HG03432 (cell line): ENCODE data around the gene CDK11A.

Experiments
- ATAC-seq: cut with Tn5 transposase; IDR thresholded peaks from one replicate; pipeline ENCODE4 v1.9.1; 2021; ENCODE audit warnings: mild to moderate bottlenecking, moderate library complexity; ENCODE audit not compliant: unreplicated experiment

CDK11A gene

DNA sequence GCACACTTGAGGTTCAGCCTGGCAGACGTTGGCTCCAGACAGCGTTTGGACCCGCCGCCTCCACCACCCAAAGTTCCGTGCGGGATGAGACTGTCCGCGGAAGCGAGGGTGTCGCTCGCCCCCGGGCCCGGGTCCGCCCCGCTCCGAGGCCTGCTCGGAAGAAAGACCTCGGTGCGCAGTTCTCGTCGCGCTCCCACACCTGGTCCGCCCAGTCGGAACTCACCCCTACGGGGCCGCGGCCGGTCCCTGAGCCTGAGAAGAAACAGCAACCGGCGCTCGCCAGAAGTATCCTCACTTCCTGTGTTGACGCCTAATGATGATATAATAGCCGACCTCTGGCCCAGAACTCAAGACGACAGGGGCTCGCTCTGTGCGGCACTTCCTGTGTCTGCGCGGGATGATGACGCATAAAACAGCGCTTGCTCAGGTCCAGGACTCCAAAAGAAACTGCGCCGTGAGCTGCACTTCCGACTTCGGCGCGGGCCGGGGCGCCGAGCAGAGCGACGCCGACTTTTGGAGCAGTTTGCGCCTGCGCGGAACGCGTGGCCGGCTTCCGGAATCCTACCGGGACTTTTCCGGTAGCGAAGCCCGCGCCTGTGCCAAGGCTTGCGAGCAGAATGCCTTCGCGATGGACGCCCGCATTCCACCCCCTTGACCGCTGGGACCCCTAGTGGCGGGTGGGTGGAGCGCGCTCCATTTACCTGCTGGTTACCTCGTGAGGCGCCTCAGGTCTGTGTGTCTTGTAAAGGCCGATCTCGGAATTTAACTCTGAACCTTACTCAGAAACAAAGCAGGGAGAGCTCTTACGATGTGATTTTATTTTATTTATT lies at the start of gene CDK11A:
CDK11A (minus strand) TSS at position 323 of the 830 bp plus-strand sequence. CDS start 1,539 bp downstream, outside the sequence.
- peak; percentile 92 for ATAC-seq

DNA sequence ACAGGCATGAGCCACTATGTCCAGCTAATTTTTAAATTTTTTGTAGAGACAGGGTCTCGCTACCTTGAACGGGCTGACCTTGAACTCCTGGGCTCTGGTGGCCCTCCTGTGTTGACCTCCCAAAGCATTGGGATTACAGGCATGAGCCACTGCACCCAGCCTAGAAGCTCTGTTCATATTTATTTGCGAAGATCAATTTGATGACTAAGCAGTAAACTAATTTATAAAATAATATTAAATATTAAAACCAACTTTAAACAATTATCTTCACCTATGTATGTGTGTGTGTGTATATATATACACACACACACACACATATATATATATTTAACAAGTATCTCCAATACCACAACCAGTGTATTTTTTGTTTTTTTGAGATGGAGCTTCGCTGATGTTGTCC lies 49.7 kb upstream of the CDK11A start:
- ATAC-seq = no peak

DNA sequence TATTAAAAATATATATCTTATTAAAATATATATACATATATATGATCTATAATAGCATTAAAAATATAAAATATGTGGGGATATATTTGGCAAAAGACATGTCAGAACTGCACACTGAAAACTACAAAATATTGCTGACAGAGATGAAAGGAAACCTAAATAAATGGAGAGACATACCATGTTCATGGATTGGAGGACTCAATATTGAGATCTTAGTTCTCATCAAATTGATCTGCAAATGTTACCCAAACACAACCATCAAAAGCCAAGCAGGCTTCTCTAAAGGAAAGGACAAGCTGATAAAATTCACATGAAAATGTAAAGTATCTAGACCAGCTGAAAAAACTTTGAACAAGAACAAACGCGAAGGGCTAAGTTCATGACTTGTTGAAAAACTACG lies 46.9 kb upstream of the CDK11A start:
- no peak for ATAC-seq

DNA sequence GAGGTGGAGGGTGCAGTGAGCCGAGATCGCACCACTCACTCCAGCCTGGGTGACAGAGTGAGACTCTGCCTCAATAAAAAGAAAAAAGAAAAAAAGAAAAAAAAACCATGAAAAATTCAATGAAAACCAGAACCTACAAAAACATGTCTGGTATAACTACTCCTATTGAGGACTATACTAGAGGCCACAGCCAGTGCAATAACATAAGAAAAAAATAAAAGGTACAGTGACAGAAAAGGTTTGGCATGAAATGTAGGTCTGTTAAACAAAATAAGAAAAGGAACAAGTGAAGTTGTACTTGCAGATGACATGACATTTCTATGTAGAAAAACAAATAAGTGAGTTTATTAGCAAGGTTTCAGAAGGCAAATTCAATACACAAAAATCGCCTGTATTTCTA lies 45.9 kb upstream of the CDK11A start:
- ATAC-seq = no peak

DNA sequence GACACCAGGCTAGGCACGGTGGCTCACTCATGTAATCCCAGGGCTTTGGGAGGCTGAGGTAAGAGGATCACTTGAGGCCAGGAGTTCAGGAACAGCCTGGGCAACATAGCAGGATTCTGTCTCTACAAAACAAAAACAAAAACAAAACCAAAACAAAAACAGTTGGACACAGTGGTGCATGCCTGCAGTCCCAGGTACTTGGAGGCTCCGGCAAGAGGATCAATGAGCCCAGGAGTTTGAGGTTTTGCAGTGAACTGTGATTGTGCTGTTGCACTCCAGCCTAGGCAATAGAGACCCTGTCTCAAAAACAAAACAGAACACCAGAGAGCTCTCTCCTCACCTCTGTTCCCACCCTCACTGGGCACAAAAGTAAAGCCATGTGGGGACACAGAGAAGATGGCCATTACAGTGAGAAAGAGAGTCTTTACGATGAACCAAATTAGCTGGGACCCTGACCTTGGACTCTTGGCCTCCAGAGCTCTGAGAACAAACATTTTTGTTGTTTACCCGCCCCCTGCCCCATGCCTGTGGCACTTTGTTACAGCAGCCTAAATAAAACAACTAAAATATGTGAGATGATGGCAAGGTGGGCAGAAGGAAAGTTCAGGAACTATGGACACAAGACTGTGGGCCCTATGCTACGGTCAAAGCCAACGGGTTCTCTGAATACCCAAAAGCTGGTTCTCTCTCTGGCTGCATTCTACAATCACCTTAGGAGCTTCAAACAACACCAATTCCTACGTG lies 44.3 kb upstream of the CDK11A start:
- no peak for ATAC-seq

DNA sequence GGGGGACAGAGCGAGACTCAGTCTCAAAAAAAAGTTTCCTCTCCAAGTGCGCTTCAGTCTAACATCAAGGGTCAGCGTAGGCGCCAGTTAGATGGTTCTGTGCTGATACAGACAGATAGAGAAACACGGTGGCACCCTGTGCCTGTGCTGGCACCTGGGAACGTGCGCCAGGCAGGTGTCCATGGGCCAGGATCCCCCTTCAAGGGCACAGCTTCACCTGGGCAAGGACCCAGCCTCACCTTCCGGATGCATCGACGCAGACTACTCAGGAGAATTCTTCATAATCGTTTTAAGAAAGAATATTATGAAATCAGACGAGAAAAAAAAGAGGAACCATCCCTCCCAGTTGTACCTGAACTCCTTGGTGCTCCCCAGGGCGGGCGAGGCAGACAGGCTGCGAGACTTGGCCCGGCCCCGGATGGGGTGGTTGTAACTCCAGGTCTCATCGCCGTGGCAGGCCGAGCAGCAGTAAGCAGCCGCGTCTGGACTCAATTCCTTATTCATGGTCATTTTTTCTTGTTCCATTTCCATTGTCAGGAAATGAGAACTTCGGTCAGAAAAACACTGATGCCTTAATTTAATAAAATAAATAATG lies 40.8 kb upstream of the CDK11A start:
- ATAC-seq = no peak

DNA sequence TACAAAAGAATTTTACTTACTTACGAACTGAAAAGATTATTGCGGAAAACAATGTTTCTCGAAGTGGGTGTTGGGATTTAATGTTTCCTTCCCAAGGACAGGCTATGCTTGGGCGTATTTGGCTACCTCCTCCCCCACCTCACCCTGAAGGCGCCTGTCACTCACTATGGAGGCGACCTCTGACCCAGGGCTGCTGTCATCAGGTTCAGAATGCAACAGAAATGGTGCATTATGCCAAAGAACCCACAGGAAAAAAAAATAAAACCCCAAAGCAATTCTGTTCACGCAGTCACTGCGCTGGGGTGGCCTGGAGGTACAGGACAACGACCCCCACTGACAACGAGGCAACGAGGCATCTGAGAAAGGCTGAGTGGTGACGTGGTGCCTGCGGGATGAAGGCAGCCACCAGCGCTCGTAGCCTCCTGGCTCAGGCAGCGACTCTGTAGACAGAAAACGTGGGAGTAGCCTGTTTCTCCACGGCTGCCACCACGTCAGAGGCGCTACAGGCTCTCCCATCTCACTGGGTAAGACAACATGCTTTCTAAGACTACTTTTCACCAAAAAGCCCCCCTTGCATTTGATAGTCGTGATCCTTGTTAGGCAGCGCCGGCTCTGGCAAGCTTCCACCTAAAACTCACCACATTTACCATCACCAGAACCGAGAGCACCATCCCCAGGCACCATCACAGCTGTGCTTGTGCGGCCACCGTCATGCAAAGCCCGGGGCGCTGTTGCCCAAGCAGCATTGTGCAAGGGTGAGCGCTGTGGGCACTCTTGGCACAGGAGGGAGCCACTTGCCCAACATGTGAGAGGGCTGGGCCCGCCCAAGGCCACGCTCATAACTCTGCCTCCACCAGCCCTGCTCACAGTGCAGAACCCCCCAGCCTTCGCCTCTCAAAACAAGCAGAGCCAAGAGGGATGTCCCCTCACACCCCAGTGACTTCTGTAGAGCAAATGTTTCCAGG lies 39.8 kb upstream of the CDK11A start:
- no peak for ATAC-seq

DNA sequence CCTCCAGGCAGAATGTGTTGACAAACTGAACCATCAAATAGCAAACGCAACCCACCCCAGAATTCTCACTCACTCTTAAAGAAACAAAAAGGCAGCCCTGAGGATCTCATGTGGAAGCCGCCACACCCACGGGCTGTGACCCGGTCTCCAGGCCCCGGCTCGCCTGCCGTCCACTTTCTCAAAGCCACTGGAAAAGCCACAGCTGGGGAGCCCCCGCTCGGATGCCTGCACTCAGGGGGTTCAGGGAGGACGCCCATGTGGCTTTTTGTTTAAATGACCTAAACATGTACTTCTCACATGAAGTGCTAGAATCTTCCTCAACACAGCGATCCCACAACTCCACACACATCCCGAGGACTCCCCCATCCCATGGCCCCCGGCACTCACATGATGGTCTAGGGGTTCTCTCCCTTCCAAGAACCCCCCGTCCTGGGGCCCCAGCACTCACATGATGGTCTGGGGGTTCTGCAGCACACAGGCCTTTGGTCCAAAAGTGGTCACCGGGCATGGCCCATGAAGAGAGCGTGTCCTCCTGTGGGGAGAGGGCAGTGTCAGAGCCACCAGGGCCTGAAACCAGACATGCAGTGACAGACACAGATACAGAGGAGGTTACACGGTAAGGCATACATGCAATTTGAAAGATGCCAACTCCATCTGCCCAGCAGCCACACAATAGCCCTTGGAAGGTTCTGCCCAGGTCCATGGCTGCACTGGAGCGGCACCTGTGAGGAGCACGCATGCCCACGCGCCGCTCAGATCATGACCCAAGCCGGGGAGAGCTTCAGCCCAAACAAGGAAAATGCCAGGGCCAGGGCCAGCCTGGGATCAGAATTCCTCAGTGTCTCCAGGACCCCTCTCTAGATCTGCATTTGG lies 37.6 kb upstream of the CDK11A start:
- no peak for ATAC-seq

DNA sequence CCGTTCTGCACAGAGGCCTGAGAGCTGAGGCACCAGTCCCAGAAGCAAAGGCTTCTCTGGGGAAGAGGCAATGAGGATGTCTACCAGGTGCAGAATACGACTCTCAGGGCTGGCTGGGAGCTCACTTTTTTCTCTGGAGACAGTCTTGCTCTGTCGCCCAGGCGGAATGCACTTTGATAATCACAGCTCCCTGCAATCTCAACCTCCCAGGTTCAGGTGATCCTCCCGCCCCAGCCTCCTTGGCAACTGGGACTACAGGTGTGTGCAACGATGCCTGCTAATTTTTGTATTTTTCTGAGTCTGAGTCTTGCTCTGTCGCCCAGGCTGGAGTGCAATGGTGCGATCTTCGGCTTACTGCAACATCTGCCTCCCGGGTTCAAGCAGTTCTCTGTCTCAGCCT lies 36.6 kb upstream of the CDK11A start:
- ATAC-seq = no peak

DNA sequence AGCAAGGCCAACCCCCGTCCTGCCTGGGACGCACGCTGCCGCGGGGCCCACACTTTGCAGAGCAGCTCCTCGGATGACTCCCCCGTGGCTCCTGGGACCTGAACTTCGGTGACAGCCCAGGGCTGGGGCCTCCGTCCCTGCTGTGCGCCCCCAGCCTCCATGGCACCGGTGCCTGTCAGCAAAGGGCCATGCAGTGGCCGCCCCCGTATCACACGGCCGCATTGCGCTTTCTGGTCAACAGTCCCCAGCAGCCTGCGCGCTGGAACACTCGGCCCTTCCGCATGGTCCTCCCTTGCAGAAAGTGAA lies 36.1 kb upstream of the CDK11A start:
- ATAC-seq = no peak

DNA sequence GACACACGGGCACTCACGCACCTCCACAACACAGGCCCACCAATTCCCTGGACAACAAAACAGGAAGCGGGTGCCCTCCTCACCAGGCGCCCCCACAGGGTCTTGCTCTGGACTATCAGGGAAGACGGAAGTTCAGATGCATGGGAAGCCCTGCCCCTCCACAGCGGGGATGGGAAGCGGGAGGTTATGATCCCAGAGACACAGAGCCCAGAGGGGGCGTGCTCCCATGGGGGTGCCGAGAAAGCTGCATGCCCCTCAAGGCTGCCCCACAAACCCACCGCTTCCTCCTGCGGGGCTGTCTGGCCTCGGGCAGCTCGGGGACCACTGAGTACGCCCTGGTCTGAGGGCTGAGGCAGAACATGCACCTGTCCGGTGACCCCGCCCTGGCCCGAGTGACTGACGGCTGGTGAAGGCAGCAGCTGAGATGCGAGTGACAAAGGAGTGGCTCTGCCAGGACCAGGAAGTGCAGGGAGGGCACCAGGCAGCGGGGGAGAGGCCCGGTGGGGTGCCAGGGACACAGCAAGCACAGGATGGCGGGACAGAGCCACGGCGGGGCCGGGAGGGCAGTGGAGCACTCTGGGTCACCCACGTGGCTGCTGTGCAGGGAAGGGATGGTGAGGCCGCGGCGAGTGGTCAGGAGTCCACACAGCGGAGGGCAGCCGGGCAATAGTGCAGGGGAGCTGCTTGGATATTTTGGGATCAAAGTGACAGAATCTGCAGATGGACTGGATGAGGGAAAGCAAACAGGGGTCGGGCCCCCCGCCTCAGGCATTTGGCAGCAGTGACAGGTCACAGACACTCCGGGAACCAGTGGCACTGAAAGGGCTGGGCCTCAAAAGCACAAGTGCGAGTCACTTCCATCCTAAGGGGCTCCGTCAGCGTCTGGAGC lies 35.5 kb upstream of the CDK11A start:
- no peak for ATAC-seq

DNA sequence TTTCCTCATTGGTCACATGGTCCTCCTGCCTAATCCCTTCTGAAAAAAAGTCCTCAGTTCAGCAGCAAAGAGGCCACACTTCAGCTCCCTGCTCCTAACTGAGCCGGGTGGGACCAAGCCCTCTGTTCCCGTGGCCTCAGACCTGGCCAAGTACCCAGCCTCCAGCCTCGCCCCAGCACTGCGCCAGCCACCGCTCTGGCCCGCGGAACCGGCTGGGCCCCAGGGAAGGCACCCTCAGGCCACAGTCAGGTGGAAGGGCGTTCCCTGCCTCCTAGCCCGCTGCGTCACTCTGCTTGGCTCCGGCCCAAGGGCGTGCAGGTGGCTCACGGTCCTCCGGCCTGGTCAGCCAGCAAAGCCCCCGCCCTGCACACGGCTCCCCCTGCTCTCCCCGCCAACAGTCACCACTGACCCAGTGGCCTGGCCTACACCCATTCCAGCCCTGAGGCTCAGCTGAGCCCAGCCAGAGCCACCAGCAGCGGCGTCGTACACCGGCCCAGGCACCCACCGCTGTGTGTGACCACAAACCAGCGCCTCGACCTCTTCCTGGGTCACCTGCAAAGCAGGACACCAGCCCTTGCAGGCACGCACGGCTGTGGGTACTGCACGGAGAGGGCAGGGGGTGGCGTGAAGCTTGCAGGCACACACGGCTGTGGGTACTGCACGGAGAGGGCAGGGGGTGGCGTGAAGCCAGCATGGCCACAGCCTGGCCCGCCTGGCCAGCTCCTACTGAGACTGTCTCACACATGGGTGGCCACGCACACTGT lies 34.7 kb upstream of the CDK11A start:
- no peak for ATAC-seq

DNA sequence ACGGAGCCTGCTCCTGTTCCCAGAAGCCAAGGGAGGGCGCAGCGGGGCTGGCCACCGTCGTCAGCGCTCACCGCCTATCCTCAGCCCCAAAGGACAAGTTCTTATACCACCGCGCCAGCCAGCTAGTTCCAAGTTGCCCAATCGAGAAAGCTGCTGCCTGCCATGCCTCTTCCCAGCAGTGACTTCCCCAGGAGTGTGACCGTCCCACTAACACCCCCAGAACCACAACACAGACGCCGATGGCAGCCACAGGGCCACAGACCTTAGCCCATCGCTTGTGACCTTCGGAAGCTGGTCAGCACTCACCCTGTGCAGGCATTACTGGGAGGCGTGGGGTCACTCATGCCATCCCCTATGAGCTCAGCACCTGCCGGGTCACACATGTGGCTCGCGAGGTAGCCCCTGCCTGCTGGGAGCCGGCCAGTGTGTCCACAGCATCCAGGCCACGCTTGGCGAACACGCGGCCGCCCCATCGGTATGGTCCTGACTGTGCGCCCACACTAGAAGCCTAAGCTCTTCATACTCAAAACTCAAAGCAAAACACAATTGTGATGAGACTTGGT lies 34.0 kb upstream of the CDK11A start:
- no peak for ATAC-seq

DNA sequence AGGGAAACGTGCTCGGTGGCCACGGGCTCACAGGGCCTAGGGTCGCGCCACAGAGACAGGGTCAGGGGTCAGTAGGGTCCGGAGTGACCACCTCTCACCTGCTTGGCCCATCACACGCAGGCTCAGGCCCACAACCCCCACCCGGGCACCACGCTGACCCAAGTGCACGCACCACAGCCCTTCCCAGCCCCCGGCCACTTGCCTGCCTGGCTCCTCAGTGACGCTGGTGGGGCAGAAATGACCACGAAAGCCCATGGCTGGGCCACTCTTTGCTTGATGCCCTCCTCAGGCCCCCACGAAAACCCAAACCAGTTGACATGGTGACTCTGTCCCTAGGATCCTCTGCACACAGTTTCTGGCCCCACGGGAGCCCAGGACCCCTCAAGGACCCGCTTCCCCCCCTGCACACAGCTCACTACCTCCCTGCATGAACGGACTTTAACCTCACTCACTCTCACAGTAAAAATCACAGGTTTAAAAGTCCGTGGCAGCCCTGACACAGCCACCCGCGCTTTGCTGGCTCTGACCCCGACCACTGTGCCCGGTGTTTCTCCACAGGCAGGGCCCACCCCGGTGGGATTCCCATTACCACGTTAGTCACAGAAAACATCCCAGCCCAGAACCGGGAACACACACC lies 33.4 kb upstream of the CDK11A start:
- ATAC-seq = no peak

DNA sequence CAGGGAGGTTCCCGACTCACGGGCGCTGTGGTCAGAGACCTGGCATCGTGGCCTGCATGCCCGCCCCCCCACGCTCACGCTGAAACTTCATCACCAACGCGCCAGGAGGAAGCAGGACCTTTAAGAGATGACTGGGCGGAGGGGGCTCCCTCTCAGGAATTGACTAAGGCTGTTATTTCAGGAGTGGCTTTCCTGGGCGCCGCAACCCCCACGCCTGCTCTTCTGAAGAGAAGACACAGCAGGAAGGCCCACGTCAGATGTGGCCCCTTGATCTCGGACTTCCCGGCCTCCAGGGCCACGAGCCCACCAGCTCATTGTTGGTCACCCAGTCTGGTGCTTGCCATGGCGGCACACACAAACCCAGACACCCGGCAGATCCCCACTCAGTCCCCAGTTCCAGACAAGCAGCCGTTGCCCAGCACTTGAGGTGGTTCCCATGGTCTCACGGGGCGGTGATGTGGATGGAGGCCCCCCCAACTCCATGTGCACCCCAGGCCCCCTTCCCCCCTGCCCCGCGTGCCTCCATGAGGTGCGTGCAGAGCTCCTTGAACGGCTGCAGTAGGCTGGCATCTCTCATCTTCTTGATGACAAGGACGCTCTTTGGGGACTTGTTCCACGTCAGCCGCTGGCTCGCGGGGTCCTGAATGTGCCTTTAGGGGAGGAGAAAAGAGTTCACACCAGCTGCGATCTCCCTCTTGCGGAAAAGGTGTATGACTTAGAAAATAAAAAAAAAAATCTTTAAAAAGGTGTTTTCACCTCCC lies 32.7 kb upstream of the CDK11A start:
- ATAC-seq = no peak

DNA sequence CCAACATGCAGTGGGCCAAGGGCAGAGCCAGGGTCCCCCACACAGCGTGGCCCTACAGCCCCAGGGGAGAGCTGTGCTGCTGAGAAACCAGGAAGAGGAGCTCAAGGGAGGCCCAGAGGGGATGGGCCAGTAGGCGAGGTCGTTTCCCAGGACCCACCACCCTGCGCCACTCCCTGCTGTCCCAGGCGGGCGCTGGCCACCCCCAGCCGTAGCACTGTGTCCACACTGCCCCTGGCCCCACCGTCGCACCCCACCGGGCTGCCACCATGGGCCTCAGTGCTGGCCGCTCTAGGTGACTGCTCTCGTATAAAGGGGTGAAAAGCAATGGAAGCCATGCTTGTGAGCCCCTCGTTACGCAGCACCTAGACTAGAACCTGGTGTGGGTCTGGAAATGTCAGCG lies 31.7 kb upstream of the CDK11A start:
- no peak for ATAC-seq

DNA sequence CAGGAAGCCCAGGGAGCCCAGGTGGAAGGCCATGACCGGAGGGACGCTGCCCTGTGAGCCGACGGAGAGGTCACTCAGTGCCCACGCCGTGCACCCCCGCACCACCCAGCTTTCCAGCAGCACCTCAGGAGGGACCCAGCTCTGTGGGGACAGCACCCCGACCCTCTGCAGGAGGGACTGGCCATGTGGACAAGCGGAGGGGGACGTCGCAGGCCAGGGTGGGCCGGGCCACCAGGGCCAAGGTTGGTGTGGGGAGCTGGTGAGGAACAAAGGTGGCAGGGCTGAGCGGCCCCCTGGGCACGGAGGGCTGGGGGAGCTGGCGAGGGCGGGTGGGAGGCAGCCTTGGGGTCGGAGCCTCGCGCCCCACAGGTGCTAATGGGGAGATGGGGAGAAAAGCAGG lies 31.3 kb upstream of the CDK11A start:
- no peak for ATAC-seq
